GM21723 (cell line): ENCODE measurements around the gene ABHD12.
"Not testable (repeated sequence)": the region's sequence is repeated elsewhere in the genome, so short reads cannot be mapped to it uniquely, and the experiment has no call there.

ENCODE experiments used
- ATAC-seq: cut with Tn5 transposase; IDR thresholded peaks from one replicate; pipeline ENCODE4 v1.9.1; 2021; ENCODE audit warnings: mild to moderate bottlenecking, moderate library complexity; ENCODE audit not compliant: unreplicated experiment

Gene ABHD12

GRCh38 chr20:25324412-25324811 is 66.2 kb downstream of the ABHD12 start:
- no peak for ATAC-seq

GRCh38 chr20:25323496-25324246 is 67.0 kb downstream of the ABHD12 start:
- no peak for ATAC-seq

- no peak for ATAC-seq
Measured at GRCh38 chr20:25321991-25322390, 68.6 kb downstream of the ABHD12 start.

GRCh38 chr20:25321262-25321831 is 69.3 kb downstream of the ABHD12 start:
- ATAC-seq: no peak

GRCh38 chr20:25320035-25320800 is 70.4 kb downstream of the ABHD12 start:
- no peak for ATAC-seq

- no peak for ATAC-seq
Measured at GRCh38 chr20:25319241-25320034, 71.2 kb downstream of the ABHD12 start.

GRCh38 chr20:25318471-25319240 is 72.0 kb downstream of the ABHD12 start:
- ATAC-seq: peak; percentile 87

- ATAC-seq: no peak
Measured at GRCh38 chr20:25317351-25318075, 73.1 kb downstream of the ABHD12 start.

- ATAC-seq: no peak
Measured at GRCh38 chr20:25316506-25317190, 74.0 kb downstream of the ABHD12 start.

- no peak for ATAC-seq
Measured at GRCh38 chr20:25315418-25316210, 75.0 kb downstream of the ABHD12 start.

GRCh38 chr20:25314497-25315417 is 75.9 kb downstream of the ABHD12 start:
- no peak for ATAC-seq

GRCh38 chr20:25313593-25313992 is 77.0 kb downstream of the ABHD12 start:
- ATAC-seq: no peak

- ATAC-seq: not testable (repeated sequence)
Measured at GRCh38 chr20:25312716-25313115, 77.9 kb downstream of the ABHD12 start.

GRCh38 chr20:25310921-25311728 is 79.5 kb downstream of the ABHD12 start:
- no peak for ATAC-seq

GRCh38 chr20:25310268-25310920 is 80.2 kb downstream of the ABHD12 start:
- ATAC-seq: peak; percentile 91
